Stimulated activated CD4-positive, alpha-beta T cell treated with anti-CD3 and anti-CD28 coated beads, Interleukin-1b, Interleukin-23, amount 100 ng/mL, for 48 hours (primary cell): Measurements from ENCODE around the gene CTNNA2.

ENCODE experiments used
- DNase-seq: peaks from one replicate; pipeline ENCODE4 v3.0.0-alpha.2; 2020

The CTNNA2 gene

GRCh38 chr2:79941179-79941578 lies 428.3 kb downstream of the CTNNA2 start:
- no peak for DNase-seq

GRCh38 chr2:79944205-79944604 lies 431.4 kb downstream of the CTNNA2 start:
- no peak for DNase-seq

DNA sequence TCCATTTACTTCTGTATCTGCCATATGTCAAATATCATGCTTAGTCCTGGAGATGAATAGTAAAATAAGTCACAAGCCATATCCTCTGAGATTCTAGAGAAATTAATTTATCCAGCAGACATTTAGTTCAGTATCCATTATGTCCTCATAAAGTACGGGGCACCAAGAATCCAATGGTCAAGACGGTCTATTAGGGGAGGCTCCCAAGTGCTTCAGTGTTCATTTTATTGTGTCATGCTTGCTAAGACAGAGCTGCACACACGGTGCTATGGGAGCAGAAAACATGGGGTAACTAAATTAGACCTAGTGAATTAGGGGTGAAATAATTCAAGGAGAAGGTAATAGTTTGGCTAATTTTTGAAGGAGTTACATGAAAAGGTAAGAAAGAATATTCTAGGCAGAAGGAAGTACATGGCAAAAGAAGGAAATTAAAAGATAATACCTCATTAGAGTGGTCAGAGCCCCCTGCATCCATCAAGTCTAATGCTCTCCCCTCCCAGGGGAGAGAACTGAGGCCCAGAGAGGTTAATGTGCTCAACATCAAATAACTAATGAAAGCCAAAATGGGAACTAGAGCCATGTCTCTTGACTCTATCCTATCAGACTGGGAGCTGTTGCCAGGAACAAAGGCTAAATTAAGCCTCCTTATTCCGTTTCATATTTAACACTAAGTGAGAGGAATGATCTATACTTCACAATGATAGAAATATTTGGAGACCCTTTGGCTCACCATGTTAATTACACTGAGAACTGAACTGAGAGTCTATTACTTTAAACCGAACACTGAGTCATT lies 433.0 kb downstream of the CTNNA2 start:
- no peak for DNase-seq

DNA sequence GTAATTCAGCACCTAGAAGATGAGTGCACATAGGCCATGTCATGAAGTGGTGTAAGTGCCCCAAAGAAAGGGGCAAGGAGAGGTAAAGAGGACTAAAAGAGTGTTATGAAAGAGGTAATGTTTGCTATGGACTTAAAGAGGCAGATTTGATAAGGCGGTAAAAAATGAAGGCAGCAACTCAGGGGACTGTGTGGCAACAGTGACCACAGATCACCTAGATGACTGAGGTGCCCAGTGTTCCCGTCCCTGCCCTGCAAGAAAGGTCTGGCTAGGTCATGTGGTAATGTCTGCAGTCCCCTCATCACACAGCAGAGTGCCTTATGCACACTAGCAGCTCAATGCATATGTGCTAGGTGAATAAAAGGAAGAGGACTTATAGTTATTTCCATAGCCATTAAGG lies 434.9 kb downstream of the CTNNA2 start:
- no peak for DNase-seq

GRCh38 chr2:79950526-79950925 lies 437.7 kb downstream of the CTNNA2 start:
- no peak for DNase-seq

- DNase-seq: no peak
Measured at GRCh38 chr2:79952616-79953015, 439.8 kb downstream of the CTNNA2 start.

DNA sequence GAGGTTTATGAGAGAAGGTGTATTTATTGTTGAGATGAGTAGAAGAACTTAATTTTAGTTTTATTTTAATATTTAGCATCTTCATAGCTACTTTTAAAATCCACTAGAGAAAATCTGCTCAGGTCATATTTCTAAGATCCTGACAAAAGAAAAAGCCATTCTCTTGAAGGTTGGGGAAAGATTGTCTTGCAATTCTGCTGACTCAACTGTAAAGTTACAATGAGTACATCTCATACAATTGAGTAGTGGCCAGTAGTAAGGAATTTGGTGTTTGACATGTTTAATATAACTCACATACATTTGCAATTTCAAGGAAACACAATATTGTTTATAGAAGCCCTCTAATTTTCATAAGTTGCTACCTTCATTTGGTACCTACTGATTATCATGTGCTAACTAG lies 447.2 kb downstream of the CTNNA2 start:
- DNase-seq: no peak

GRCh38 chr2:79960519-79960918 lies 447.7 kb downstream of the CTNNA2 start:
- DNase-seq: no peak

- no peak for DNase-seq
Measured at GRCh38 chr2:79964966-79965365, 452.1 kb downstream of the CTNNA2 start.

GRCh38 chr2:79966369-79966768 lies 453.5 kb downstream of the CTNNA2 start:
- no peak for DNase-seq

- no peak for DNase-seq
Measured at GRCh38 chr2:79966882-79967281, 454.0 kb downstream of the CTNNA2 start.

GRCh38 chr2:79971807-79972206 lies 459.0 kb downstream of the CTNNA2 start:
- no peak for DNase-seq

GRCh38 chr2:79972661-79973060 lies 459.8 kb downstream of the CTNNA2 start:
- no peak for DNase-seq

GRCh38 chr2:79975791-79976565 lies 463.1 kb downstream of the CTNNA2 start:
- no peak for DNase-seq

- no peak for DNase-seq
Measured at GRCh38 chr2:79977792-79978191, 464.9 kb downstream of the CTNNA2 start.

DNA sequence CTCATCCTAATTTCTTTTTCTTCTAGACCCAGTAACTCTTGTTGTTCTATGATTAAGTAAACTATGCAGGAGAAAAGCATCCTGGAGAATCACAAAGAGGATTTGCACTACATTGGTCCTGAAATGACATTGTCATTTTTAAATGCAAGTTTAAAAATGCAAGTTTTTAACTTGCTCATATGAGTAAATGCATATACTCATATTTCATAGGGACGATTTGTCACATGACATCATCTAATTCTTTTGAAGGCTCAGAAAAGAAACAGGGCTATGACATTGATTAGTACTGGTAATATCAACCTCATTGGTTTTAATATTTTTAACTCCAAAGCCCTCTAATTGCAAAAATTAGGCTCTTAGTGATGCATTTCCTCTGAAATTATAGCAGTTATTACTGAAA lies 467.3 kb downstream of the CTNNA2 start:
- DNase-seq: no peak

DNA sequence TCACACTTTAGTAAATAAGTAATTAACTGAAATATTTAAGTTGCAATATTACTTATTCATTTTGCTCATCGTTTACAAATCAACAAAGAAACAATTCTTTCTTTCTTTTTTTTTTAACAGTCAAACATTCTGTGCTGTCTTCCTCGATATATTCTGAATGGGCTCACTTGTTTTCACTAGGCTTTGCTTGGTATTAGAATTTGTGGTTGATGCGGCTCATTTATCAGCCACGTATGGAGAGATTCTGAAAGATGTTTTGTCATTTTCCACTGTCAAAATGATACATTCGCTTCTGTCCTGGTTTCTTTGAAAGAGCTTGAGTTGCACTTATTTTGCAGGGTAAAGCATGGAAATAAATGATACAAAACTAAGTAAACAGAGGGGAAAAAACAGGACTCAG lies 468.0 kb downstream of the CTNNA2 start:
- no peak for DNase-seq

DNA sequence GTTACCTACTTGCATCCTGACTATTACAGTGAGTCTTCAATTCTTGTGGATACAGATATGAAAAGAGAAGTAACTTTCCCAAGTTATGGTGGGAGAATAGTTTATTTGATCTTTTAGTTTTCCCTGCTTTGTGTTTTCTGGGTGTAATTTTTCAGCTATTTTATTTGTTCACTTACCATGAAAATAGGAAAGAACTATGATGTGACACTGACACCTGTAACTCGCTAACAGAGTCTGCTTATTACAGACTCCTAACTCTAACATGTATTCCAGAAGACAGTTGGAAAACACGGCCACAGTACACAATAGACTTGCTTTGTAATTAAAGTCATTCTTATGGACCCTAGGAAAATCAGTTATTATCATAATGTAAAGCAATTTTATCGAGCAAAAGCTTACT lies 468.5 kb downstream of the CTNNA2 start:
- no peak for DNase-seq

DNA sequence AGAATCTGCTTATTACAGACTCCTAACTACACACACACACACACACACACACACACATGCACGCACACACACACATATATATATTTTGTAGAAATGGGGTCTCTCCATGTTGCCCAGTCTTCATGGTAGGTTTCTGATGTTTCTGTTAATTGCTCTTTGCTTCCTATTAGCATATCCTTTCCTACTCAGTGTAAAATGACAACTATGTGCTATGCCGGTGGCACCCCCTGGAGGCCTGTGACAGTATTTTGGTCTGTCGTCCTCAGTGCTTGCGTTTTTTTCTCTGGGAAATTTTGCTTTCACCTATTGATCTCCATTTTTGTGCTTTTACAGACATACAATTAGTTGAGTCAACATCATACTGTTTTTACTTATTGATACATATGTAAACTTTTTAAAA lies 469.6 kb downstream of the CTNNA2 start:
- no peak for DNase-seq

GRCh38 chr2:79984476-79984875 lies 471.6 kb downstream of the CTNNA2 start:
- DNase-seq: no peak

DNA sequence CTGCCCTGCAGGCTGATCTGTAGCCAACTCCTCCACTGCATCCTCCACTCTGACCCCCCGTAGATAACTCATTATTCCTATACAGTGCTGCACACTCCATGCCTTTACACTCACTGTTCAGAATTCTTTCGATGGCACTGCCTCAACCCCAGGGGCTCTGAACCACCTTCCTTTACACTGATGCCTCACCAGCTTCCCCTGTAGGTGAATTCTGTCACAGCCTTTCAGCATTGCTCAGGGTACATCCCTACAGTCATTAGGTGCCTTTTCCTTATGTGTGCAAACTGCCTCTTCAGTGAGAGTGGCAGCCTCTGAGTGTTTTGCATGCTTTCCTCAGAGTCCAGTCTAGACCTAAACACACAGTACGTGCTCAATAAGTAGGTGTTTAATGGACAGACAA lies 472.3 kb downstream of the CTNNA2 start:
- DNase-seq: no peak

DNA sequence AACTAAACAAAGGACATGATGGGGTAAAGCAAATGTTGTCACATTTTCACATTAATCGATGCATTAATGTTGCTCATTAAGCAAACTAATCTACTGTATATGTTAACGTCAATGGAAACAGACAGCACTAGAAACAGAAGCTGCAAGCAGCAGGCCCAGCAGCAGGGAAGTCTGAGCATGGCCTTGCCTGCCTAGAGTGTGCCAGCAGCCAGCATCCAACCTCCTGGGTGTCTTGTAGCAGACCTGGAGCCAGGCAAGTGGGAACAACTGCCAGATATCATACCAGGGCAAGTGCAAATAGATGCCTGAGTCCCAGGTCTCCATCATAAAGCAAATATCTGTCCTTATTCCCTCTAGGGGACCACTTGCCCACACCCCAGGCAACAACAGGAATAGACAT lies 472.7 kb downstream of the CTNNA2 start:
- DNase-seq: no peak

- DNase-seq: no peak
Measured at GRCh38 chr2:79993144-79993543, 480.3 kb downstream of the CTNNA2 start.

GRCh38 chr2:79994161-79994560 lies 481.3 kb downstream of the CTNNA2 start:
- DNase-seq: no peak

GRCh38 chr2:79994965-79995364 lies 482.1 kb downstream of the CTNNA2 start:
- no peak for DNase-seq
